GM18526 (cell line): Measurements from ENCODE around the gene BLOC1S3.

Experiments
- POLR2A ChIP-seq: IDR thresholded peaks from 3 replicates; pipeline ENCODE4 v1.6.1; 2011; ENCODE audit not compliant: insufficient read length; ENCODE audit errors: extremely low read depth

Gene BLOC1S3

GRCh38 chr19:45142726-45143110 lies 35.9 kb upstream of the BLOC1S3 start:
- TF ChIP-seq POLR2A, result no peak

GRCh38 chr19:45144431-45145269 lies 33.9 kb upstream of the BLOC1S3 start:
- no peak for TF ChIP-seq POLR2A

- TF ChIP-seq POLR2A, result no peak
Observed at GRCh38 chr19:45145270-45146189, 33.1 kb upstream of the BLOC1S3 start.

- no peak for TF ChIP-seq POLR2A
Observed at GRCh38 chr19:45146251-45146650, 32.3 kb upstream of the BLOC1S3 start.

GRCh38 chr19:45146741-45147205 lies 31.8 kb upstream of the BLOC1S3 start:
- no peak for TF ChIP-seq POLR2A

- no peak for TF ChIP-seq POLR2A
Observed at GRCh38 chr19:45147835-45148676, 30.5 kb upstream of the BLOC1S3 start.

- no peak for TF ChIP-seq POLR2A
Observed at GRCh38 chr19:45149129-45149528, 29.5 kb upstream of the BLOC1S3 start.

- TF ChIP-seq POLR2A, result no peak
Observed at GRCh38 chr19:45150180-45150579, 28.4 kb upstream of the BLOC1S3 start.

- no peak for TF ChIP-seq POLR2A
Observed at GRCh38 chr19:45150751-45151281, 27.8 kb upstream of the BLOC1S3 start.

GRCh38 chr19:45151320-45151719 lies 27.3 kb upstream of the BLOC1S3 start:
- TF ChIP-seq POLR2A, result no peak

- no peak for TF ChIP-seq POLR2A
Observed at GRCh38 chr19:45151821-45152503, 26.6 kb upstream of the BLOC1S3 start.

- no peak for TF ChIP-seq POLR2A
Observed at GRCh38 chr19:45152504-45153338, 25.9 kb upstream of the BLOC1S3 start.

GRCh38 chr19:45153339-45154063 lies 25.1 kb upstream of the BLOC1S3 start:
- no peak for TF ChIP-seq POLR2A
